ENCODE data around the gene FMN1. TPM values are rescaled to one million over a fixed set of nuclear protein-coding genes. Genes with fewer than 3 reads are reported as not detected.

Gene FMN1
- total RNA-seq, 3 donors from 2014 or later: 0.14 to 0.66 (median 0.48) TPM

DNA sequence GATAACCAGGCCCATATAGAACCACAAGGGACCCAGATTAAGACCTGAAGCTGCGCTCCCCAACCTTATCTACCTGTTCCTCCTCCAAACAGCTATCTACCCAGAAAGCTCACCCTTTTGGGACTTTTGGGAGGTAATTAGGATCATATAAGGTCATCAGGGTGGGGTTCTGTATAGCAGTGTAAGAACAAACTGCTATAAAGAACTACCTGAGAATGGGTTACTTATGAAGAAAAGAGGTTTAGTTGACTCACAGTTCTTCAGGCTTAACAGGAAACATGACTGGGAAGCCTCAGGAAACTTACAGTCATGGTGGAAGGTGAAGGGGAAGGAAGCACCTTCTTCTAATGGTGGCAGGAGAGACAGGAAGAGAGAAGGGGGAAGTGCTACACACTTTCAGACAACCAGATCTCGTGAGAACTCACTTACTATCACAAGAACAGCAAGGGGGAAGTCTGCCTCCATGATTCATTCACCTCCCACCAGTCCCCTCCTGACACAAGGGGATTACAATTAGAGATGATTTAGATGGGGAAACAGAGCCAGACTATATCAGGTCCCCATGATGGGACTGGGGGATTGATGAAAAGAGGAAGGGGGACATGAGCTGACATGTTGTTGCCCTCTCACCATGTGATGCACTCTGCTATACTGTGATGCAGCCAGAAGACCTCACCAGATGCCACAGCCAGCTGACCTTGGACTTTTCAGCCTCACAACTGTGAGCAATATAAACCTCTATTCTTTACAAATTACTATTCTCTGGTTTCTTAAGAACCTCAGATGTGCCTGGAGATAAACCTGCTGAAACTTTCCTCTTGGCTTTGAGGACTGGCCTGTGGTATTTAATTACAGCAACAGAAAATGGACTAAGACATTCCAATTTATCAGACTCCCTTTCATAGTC lies 15.3 kb upstream of the FMN1 start:
- Mint-ChIP-seq H3K36me3 (ENCODE audit: insufficient read depth) (no peaks in the 10 kb centered on the region), H3K4me1 (ENCODE audit: low read depth) (peaks cover 6% of the 10 kb centered on the region), H3K9me3 (no peaks in the 10 kb centered on the region), H3K4me3 (no peak overlapping the region), H3K27me3 (ENCODE audit: low read depth) (no peaks in the 10 kb centered on the region)
- ATAC-seq (peak; percentile 52 to 62), DNase-seq (no peak)

DNA sequence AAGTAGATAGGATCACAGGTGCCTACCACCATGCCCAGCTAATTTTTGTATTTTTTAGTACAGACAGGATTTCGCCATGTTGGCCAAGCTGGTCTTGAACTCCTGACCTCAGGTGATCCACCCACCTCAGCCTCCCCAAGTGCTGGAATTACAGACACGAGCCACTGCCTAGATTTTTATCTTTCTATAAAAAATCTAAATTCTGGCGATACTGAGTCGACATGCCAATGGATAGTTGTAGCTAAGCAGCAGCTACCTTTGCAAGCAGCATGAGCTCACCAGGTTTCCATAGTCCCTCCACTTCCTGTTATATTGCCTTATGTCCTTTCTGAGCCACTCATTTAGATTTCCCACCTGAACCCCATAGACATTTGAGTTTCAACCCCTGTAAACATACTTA lies 13.1 kb upstream of the FMN1 start:
- H3K9me3 Mint-ChIP-seq: no peaks in the 10 kb centered on the region
- peaks cover 8% of the 10 kb centered on the region for H3K4me1 Mint-ChIP-seq (ENCODE audit: low read depth)
- H3K27me3 Mint-ChIP-seq (ENCODE audit: low read depth): no peaks in the 10 kb centered on the region
- ATAC-seq (no peak), DNase-seq (no peak)
- no peak overlapping the region for H3K4me3 Mint-ChIP-seq
- no peaks in the 10 kb centered on the region for H3K36me3 Mint-ChIP-seq (ENCODE audit: insufficient read depth)

- Mint-ChIP-seq H3K4me1 (ENCODE audit: low read depth) (peaks cover 19% of the 10 kb centered on the region), H3K27me3 (ENCODE audit: low read depth) (no peaks in the 10 kb centered on the region), H3K4me3 (no peak overlapping the region), H3K9me3 (no peaks in the 10 kb centered on the region), H3K36me3 (ENCODE audit: insufficient read depth) (no peaks in the 10 kb centered on the region)
- ATAC-seq: no peak
- DNase-seq: no peak
These were observed 11.9 kb upstream of the FMN1 start for GRCh38 chr15:33206366-33206765.

DNA sequence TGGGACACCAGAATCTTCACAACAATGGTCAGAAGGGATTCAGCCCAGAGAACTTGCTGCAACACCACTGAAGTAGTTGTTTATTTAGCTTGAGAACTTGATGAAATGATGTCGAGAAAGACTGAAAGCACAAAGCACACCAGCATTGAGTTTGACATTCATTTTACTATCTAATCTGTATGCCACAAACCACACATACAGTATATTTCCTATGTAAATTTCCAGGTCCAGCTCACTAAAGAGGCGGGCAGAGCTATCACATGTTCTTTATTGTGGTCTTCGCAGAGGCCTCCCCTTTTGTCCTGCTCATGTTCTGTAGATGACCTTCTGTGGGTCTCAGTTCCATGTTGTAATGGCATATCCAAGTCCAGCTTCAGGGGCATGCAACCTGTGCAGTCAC lies 10.4 kb upstream of the FMN1 start:
- H3K4me1 Mint-ChIP-seq (ENCODE audit: low read depth): peaks cover 24% of the 10 kb centered on the region
- H3K9me3 Mint-ChIP-seq: no peaks in the 10 kb centered on the region
- ATAC-seq: no peak

GRCh38 chr15:33204087-33204486 lies 9.6 kb upstream of the FMN1 start:
- no peak overlapping the region for H3K4me3 Mint-ChIP-seq
- DNase-seq (no peak), ATAC-seq (no peak)
- no peaks in the 10 kb centered on the region for H3K27me3 Mint-ChIP-seq (ENCODE audit: low read depth)
- no peaks in the 10 kb centered on the region for H3K36me3 Mint-ChIP-seq (ENCODE audit: insufficient read depth)
- H3K9me3 Mint-ChIP-seq: no peaks in the 10 kb centered on the region
- H3K4me1 Mint-ChIP-seq (ENCODE audit: low read depth): peaks cover 22% of the 10 kb centered on the region

More for the DNA sequence above, 10.4 kb upstream of the FMN1 start:
- H3K27me3 Mint-ChIP-seq (ENCODE audit: low read depth): no peaks in the 10 kb centered on the region
- H3K4me3 Mint-ChIP-seq: no peak overlapping the region
- no peaks in the 10 kb centered on the region for H3K36me3 Mint-ChIP-seq (ENCODE audit: insufficient read depth)
- DNase-seq: no peak

GRCh38 chr15:33201491-33202231 lies 7.1 kb upstream of the FMN1 start:
- peak; percentile 39 for DNase-seq
- Mint-ChIP-seq H3K9me3 (no peaks in the 10 kb centered on the region), H3K36me3 (ENCODE audit: insufficient read depth) (no peaks in the 10 kb centered on the region), H3K27me3 (ENCODE audit: low read depth) (no peaks in the 10 kb centered on the region), H3K4me3 (peak overlapping the region; percentile 50), H3K4me1 (ENCODE audit: low read depth) (peaks cover 22% of the 10 kb centered on the region)
- peak; percentile 95 to 97 for ATAC-seq

- Mint-ChIP-seq H3K27me3 (ENCODE audit: low read depth) (no peaks in the 10 kb centered on the region), H3K9me3 (no peaks in the 10 kb centered on the region), H3K4me1 (ENCODE audit: low read depth) (peaks cover 25% of the 10 kb centered on the region), H3K36me3 (ENCODE audit: insufficient read depth) (no peaks in the 10 kb centered on the region), H3K4me3 (peak overlapping the region; percentile 24)
- ATAC-seq (no peak), DNase-seq (no peak)
These were observed 6.4 kb upstream of the FMN1 start for GRCh38 chr15:33200903-33201302.

- ATAC-seq (no peak), DNase-seq (no peak)
- Mint-ChIP-seq H3K9me3 (no peaks in the 10 kb centered on the region), H3K27me3 (ENCODE audit: low read depth) (no peaks in the 10 kb centered on the region), H3K4me3 (no peak overlapping the region), H3K36me3 (ENCODE audit: insufficient read depth) (no peaks in the 10 kb centered on the region), H3K4me1 (ENCODE audit: low read depth) (peaks cover 26% of the 10 kb centered on the region)
These were observed 5.9 kb upstream of the FMN1 start for GRCh38 chr15:33200444-33200843.

- no peak for ATAC-seq
- Mint-ChIP-seq H3K9me3 (no peaks in the 10 kb centered on the region), H3K36me3 (ENCODE audit: insufficient read depth) (no peaks in the 10 kb centered on the region), H3K4me1 (ENCODE audit: low read depth) (peaks cover 39% of the 10 kb centered on the region), H3K4me3 (no peak overlapping the region), H3K27me3 (ENCODE audit: low read depth) (no peaks in the 10 kb centered on the region)
- no peak for DNase-seq
These were observed 4.0 kb upstream of the FMN1 start for GRCh38 chr15:33198541-33198940.

GRCh38 chr15:33197636-33198035 lies 3.1 kb upstream of the FMN1 start:
- DNase-seq: no peak
- Mint-ChIP-seq H3K4me3 (no peak overlapping the region), H3K9me3 (no peaks in the 10 kb centered on the region), H3K4me1 (ENCODE audit: low read depth) (peaks cover 37% of the 10 kb centered on the region), H3K36me3 (ENCODE audit: insufficient read depth) (no peaks in the 10 kb centered on the region), H3K27me3 (ENCODE audit: low read depth) (no peaks in the 10 kb centered on the region)
- no peak for ATAC-seq

DNA sequence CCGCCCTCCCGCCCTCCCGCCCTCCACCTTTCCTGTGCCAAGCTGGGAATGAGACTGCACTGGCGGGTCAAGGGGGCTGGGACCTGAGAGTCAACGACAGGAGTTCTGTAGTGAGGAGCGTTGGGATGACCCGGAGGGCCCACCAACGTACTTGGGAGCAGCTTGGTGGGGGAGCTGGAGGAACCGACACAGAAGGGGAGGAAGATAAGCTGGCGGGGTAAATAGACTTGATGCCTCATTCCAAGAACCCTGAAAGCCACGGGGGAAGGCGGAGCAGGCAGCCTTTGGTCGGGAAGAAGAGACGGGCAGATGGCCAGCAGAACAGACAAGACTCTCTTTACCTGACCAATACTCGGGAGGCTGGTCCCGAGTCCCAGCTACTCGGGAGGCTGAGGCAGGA lies 277 bp downstream of the FMN1 start:
- Mint-ChIP-seq H3K36me3 (ENCODE audit: insufficient read depth) (no peaks in the 10 kb centered on the region), H3K9me3 (no peaks in the 10 kb centered on the region), H3K4me1 (ENCODE audit: low read depth) (peaks cover 24% of the 10 kb centered on the region), H3K4me3 (peak overlapping the region; percentile 76), H3K27me3 (ENCODE audit: low read depth) (peaks cover 3% of the 10 kb centered on the region)
- ATAC-seq (peak in 1 of 2 donors; percentile 1), DNase-seq (no peak)

- Mint-ChIP-seq H3K36me3 (ENCODE audit: insufficient read depth) (no peaks in the 10 kb centered on the region), H3K27me3 (ENCODE audit: low read depth) (peaks cover 7% of the 10 kb centered on the region), H3K9me3 (no peaks in the 10 kb centered on the region), H3K4me1 (ENCODE audit: low read depth) (peaks cover 24% of the 10 kb centered on the region), H3K4me3 (no peak overlapping the region)
- no peak for DNase-seq
- no peak for ATAC-seq
These were observed 2.9 kb downstream of the FMN1 start for GRCh38 chr15:33191591-33191990.

DNA sequence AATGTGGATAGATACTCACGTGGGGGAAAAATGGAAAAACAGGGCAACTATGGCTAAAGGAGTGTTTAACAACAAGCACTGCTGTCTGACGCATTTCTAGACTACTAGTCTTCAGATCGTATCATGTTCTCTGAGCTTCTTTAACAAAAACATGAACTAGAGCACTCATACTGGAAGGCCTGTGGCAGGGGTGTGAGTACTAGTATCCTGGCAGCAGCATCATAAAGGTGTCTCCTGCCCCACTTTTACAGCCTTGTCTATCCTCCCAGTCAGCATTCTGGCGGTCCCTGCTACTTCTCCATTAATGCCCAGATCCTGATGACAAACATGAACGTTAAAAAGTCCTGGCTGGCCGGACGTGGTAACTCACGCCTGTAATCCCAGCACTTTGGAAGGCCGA lies 4.0 kb downstream of the FMN1 start:
- ATAC-seq (peak; percentile 28 to 33), DNase-seq (no peak)
- Mint-ChIP-seq H3K36me3 (ENCODE audit: insufficient read depth) (no peaks in the 10 kb centered on the region), H3K27me3 (ENCODE audit: low read depth) (peaks cover 7% of the 10 kb centered on the region), H3K4me1 (ENCODE audit: low read depth) (peaks cover 21% of the 10 kb centered on the region), H3K4me3 (no peak overlapping the region), H3K9me3 (no peaks in the 10 kb centered on the region)

GRCh38 chr15:33188641-33189257 lies 5.8 kb downstream of the FMN1 start:
- no peaks in the 10 kb centered on the region for H3K9me3 Mint-ChIP-seq
- DNase-seq (no peak), ATAC-seq (no peak)
- no peak overlapping the region for H3K4me3 Mint-ChIP-seq
- no peaks in the 10 kb centered on the region for H3K36me3 Mint-ChIP-seq (ENCODE audit: insufficient read depth)
- H3K4me1 Mint-ChIP-seq (ENCODE audit: low read depth): peaks cover 7% of the 10 kb centered on the region
- H3K27me3 Mint-ChIP-seq (ENCODE audit: low read depth): peaks cover 7% of the 10 kb centered on the region
